Glomerular visceral epithelial cell (primary cell): Measurements from ENCODE around the gene ZNF627.
"Not testable (repeated sequence)": the region's sequence is repeated elsewhere in the genome, so short reads cannot be mapped to it uniquely, and the experiment has no call there.

ENCODE experiments used
- DNase-seq: peaks from one replicate; pipeline ENCODE4 v3.0.0-alpha.2; 2016; ENCODE audit errors: extremely low spot score

Gene ZNF627

GRCh38 chr19:11597202-11598102, at the start of gene ZNF627:
TSS of gene ZNF627 (plus strand) at chr19:11597483. CDS start at chr19:11597628, 145 bp downstream.
- DNase-seq = peak; percentile 97

GRCh38 chr19:11547929-11548700, 49.2 kb upstream of the ZNF627 start:
- no peak for DNase-seq

DNA sequence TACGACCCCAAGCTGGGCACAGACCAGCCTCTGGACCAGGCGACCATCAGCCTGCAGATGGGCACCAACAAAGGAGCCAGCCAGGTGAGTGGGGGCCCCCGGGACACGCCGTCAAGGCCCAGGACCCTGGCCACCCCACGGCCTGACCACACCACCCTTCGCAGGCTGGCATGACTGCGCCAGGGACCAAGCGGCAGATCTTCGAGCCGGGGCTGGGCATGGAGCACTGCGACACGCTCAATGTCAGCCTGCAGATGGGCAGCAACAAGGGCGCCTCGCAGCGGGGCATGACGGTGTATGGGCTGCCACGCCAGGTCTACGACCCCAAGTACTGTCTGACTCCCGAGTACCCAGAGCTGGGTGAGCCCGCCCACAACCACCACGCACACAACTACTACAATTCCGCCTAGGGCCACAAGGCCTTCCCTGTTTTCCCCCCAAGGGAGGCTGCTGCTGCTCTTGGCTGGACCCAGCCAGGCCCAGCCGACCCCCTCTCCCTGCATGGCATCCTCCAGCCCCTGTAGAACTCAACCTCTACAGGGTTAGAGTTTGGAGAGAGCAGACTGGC, 47.8 kb upstream of the ZNF627 start:
- no peak for DNase-seq

DNA sequence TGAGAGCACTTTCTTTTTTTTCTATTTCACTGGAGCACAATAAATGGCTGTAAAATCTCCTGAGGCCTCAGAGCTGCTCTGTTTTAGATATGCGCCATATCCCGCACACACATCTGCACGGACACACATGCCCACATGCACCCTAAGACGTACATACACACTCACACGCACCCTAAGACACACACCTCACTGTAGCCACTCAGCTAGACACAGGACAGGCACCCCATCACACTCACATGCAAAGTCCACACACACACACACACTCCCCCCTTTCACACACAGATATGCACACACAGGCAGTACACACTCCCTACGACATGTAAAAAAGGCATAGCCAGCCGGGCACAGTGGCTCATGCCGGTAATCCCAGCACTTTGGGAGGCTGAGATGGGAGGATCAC, 47.0 kb upstream of the ZNF627 start:
- DNase-seq = no peak

DNA sequence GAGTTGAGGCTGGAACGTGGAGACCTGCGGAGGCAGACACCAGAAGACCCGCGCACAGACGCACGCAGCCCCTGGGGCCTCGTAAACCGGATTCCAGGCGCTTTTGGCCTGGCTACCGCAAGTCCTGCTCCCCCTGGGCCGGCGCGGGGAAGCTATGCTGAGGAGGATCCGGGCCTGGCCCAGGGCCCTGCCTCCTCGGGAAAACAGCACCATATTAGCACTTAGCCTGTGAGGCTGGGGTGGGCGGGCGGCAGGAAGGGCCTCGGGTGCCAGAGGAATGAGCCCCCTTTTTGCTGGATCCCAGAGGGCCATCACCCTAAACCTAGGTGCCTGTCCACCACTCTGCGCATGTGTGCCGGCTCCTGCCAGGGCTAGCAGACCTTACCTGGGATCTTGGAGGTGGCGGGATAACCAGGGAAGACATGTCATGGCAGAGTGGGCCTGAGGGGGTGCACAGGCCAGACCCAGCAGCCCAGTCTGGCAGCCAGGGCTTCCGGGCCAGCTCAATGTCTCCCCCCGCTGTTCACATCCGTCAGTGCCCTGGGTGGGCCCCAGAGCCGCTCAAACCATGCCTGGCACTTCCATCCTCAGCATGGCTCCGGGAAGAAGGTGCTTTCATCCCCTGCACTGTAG, 45.6 kb upstream of the ZNF627 start:
- peak; percentile 41 for DNase-seq

- no peak for DNase-seq
Measured at GRCh38 chr19:11552666-11553372, 44.5 kb upstream of the ZNF627 start.

- DNase-seq = no peak
Measured at GRCh38 chr19:11554160-11554559, 43.1 kb upstream of the ZNF627 start.

DNA sequence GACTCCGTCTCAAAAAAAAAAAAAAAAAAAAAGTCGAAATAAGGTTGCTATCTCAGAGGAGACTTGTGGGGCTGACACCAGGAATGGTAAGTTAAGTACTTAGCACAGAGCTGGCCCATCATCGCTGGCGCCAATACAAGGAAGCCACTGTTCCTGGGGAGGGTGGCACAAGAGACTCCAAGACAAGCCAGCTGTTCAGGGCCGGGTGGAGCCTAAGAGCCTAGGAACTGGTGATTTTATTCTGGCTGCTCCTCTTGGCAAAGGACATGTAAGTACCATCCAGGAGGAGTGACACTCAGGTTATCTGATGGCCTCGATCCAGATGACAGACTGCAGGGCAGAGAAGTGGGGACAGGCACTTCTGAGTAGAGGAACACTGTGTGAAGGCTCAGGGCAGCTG, 42.0 kb upstream of the ZNF627 start:
- DNase-seq = no peak

DNA sequence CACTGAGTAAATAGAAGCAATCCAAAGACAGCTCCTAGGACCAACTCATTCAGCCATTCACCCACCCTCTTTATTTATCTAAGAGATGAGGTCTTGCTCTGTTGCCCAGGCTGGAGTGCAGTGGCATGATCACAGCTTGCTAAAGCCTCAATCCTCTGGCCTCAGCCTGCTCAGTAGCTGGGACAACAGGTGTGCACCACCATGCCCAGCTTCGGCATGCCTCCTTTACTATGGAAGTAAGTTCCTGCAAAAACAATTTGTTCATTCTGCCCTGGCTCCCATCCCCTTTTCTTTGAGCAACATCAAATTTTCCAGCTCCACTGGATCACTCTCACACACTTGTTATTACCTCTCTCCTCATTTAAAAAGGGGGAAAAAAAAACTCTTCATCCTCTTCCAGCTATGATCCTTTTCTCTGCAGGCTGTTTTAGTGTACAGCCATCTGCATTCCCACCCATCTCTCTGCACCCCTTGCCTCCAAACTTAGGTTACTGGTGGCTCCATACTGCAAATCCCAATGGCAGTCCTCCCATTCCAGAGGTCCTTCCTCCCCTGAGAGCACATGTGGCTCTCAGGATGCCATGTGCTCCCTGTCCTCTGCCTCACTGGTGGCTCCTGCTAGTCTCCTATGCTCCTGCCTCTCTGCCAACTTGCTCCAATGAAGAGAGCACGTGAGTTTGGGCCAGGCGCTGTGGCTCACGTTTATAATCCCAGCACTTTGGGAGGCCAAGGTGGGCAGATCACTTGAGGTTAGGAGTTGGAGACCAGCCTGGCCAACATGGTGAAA, 40.5 kb upstream of the ZNF627 start:
- no peak for DNase-seq

DNA sequence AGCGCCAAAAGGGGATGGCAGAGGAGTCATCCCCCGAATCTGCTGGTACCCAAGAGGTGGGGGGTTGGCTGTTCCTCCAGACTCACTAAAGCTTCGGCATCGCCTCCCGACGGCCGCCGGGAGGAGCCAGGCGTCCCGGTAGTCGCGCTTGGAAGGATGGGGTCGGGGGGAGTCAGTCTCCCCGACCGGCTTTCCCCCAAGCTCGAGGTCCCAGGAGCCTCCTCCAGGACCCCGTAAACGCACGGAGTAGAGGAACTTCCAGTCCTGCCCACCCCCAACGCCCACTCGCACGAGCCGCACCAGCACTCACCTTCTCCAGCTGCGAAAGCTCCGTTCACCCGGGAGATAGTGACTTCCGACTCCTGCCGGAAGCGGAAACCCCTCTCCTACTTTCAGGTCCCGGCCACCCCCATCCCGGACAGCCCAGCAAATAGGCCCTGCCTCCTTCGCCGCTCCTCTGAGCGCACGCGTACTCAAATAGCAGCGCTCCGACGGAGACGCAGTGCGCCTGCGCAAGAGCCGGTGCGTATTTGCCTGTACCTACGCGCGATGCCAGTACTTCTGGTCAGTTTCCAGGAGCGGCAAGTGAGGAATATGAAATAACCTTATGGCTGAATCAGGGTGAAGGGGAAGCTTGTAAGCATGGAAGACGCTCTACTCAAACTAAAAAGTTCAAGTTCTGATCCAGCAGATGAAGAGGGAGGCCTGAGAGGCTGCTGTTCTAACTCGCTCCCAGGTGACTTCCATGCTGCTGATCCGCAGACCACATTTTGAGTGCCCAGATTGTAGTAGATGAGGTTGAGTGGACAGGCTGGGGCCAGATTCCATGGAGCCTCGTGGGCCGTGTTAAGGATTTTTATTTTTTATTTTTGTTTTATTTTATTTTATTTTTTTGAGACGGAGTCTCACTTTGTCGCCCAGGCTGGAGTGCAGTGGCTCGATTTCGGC, 38.1 kb upstream of the ZNF627 start, which contains the start of gene ELOF1:
ELOF1 (minus strand) TSS at position 350 of the 948 bp plus-strand sequence. CDS start 4,883 bp downstream, outside the sequence.
- peak; percentile 99 for DNase-seq

GRCh38 chr19:11560404-11561051, 36.8 kb upstream of the ZNF627 start:
- peak; percentile 78 for DNase-seq

DNA sequence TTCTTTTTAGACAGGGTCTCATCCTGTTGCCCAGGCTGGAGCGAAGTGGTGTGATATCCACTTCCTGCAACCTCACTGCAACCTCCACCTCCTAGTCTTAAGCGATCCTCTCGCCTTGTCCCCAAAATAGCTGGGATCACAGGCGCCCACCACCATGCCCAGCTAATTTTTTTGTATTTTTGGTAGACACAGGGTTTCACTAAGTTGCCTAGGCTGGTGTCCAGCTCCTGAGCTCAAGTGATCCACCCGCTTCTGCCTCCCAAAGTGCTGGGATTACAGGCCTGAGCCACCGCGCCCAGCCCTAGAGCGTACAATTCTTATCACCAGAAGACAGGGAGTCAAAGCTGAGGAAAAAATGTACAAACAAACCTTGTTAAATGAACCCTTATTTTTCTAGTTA, 33.8 kb upstream of the ZNF627 start:
- DNase-seq = no peak

DNA sequence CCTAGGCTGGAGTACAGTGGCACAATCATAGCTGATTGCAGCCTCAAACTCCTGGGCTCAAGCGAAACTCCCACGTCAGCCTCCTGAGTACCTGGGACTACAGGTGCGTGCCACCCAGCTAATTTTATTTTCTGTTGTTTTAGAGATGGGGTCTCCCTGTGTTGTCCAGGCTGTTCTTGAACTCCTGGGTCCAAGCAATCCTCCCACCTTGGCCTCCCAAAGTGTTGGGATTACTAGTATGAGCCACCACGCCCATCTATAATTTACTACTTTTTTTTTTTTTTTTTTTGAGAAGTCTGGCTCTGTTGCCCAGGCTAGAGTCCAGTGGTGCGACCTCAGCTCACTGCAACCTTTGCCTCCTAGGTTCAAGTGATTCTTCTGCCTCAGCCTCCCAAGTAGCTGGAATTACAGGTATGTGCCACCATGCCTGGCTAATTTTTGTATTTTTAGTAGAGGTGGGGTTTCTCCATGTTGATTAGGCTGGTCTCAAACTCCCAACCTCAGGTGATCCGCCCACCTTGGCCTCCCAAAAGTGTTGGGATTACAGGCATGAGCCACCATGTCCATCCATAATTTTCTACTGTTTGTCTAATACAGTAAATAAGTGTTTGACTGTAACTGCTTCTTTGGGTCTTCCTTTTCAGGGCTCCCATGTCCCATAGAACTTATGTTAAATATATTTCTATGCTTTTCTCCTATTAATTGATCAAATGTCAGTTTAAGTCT, 33.0 kb upstream of the ZNF627 start:
- DNase-seq = not testable (repeated sequence)

- not testable (repeated sequence) for DNase-seq
Measured at GRCh38 chr19:11565649-11565980, 31.7 kb upstream of the ZNF627 start.

DNA sequence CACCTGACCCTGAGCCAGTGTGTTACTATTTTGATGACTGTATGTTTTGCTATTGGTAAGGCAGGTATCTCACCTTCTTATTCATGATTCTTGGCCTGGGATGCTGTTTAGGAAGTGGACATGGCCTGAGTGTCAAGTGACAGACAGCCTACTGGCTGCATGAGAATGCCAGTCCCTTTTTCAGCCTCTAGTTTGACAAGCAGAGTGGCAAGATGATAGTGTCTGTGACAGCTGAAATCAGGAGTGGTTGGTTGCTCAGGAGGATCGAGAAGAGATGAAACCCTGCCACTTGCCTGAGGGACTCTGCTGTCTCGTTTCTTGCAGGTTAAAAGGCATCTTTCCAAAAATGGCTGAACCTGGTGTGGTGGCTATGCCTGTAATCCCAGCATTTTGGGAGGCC, 31.1 kb upstream of the ZNF627 start:
- DNase-seq = no peak

DNA sequence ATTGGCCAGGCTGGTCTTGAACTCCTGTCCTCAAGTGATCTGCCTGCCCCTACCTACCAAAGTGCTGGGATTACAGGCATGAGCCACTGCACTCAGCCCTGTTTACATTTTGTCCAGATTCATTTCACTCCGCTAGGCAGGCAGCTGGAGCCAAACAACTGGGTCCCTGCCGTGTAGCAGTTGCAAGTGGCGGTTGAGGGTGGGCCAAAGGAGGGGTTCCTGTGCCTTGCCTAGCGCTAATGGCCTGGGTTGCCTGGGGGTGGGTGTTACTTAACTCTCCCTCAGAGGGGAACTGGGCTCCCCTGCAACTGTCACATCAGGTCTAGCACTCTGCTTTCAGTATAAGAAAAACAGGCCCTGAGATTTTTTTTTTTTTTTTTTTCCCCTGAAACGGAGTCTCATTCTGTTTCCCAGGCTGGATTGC, 27.2 kb upstream of the ZNF627 start:
- DNase-seq = no peak

DNA sequence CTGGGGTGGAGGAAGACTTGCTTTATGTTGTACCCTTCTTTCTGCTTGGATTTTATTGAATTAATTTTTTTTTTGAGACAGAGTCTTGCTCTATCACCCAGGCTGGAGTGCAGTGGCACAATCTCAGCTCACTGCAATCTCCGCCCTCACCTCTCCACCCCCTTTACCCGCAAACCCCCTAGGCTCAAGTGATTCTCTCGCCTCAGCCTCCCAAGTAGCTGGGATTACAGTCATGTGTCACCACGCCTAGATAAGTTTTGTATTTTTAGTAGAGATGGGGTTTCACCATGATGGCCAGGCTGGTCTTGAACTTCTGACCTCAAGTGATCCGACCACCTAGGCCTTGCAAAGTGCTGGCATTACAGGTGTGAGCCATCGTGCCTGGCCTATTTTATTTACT, 23.9 kb upstream of the ZNF627 start:
- not testable (repeated sequence) for DNase-seq

GRCh38 chr19:11573763-11574162, 23.5 kb upstream of the ZNF627 start:
- not testable (repeated sequence) for DNase-seq
